WERI-Rb-1 (cell line): ENCODE measurements around the gene TBCCD1.

Experiments used
- DNase-seq: peaks from one replicate; pipeline ENCODE4 v3.0.0-alpha.2; 2020
- H3K27ac ChIP-seq: fragments of 250-450 bp; sonication (Bioruptor Pico); 2 replicates; pipeline ENCODE4 v1.5.1; 2020; ENCODE audit warnings: mild to moderate bottlenecking, moderate library complexity
- H3K27me3 ChIP-seq: fragments of 250-450 bp; sonication (Bioruptor Pico); 2 replicates; pipeline ENCODE4 v1.5.1; 2021; ENCODE audit warnings: mild to moderate bottlenecking, low read depth, moderate library complexity; ENCODE audit not compliant: insufficient read depth, severe bottlenecking
- H3K36me3 ChIP-seq: fragments of 250-450 bp; sonication (Bioruptor Pico); 2 replicates; pipeline ENCODE4 v1.5.1; 2020; ENCODE audit warnings: mild to moderate bottlenecking, moderate library complexity
- H3K4me3 ChIP-seq: 2 replicates; pipeline ENCODE4 v1.5.1; 2011; ENCODE audit warnings: low read depth, mild to moderate bottlenecking, control low read depth, low read length
- H3K9me3 ChIP-seq: fragments of 250-450 bp; sonication (Bioruptor Pico); 2 replicates; pipeline ENCODE4 v1.5.1; 2021; ENCODE audit warnings: mild to moderate bottlenecking, moderate library complexity; ENCODE audit not compliant: severe bottlenecking
- CTCF ChIP-seq: IDR thresholded peaks from 2 replicates; pipeline ENCODE4 v1.5.1; 2011; ENCODE audit warnings: low read depth, mild to moderate bottlenecking, control low read depth, inconsistent platforms, low read length

TBCCD1 gene

GRCh38 chr3:186612721-186613636 is 45.8 kb upstream of the TBCCD1 start, which contains the start of gene AHSG:
TSS of gene AHSG (plus strand) at chr3:186613060. CDS start at chr3:186613142, 82 bp downstream.
- H3K36me3 ChIP-seq = no peaks in the 10 kb centered on the region
- H3K27me3 ChIP-seq = peaks cover 12% of the 10 kb centered on the region
- no peak within 1 kb of the TSS for H3K4me3 ChIP-seq
- H3K9me3 ChIP-seq = no peaks in the 10 kb centered on the region
- no peak within 1 kb of the TSS for H3K27ac ChIP-seq
- TF ChIP-seq CTCF = no peak
- DNase-seq = no peak

GRCh38 chr3:186612065-186612464 is 44.9 kb upstream of the TBCCD1 start:
- H3K9me3 ChIP-seq = no peaks in the 10 kb centered on the region
- DNase-seq = no peak
- no peak overlapping the region for H3K4me3 ChIP-seq
- no peaks in the 10 kb centered on the region for H3K36me3 ChIP-seq
- no peak overlapping the region for H3K27ac ChIP-seq
- TF ChIP-seq CTCF = no peak
- peaks cover 8% of the 10 kb centered on the region for H3K27me3 ChIP-seq

GRCh38 chr3:186609247-186609868 is 42.2 kb upstream of the TBCCD1 start:
- DNase-seq = peak; percentile 43
- Histone ChIP-seq H3K9me3 (no peaks in the 10 kb centered on the region), H3K4me3 (no peak overlapping the region), H3K27ac (no peak overlapping the region), H3K36me3 (no peaks in the 10 kb centered on the region), H3K27me3 (peaks cover 5% of the 10 kb centered on the region)
- TF ChIP-seq CTCF = peak; percentile 52

GRCh38 chr3:186608624-186609215 is 41.6 kb upstream of the TBCCD1 start:
- Histone ChIP-seq H3K4me3 (no peak overlapping the region), H3K27me3 (peaks cover 2% of the 10 kb centered on the region), H3K9me3 (no peaks in the 10 kb centered on the region), H3K36me3 (no peaks in the 10 kb centered on the region), H3K27ac (no peak overlapping the region)
- no peak for TF ChIP-seq CTCF
- DNase-seq = no peak

GRCh38 chr3:186605561-186606545 is 38.7 kb upstream of the TBCCD1 start:
- H3K9me3 ChIP-seq = no peaks in the 10 kb centered on the region
- H3K36me3 ChIP-seq = no peaks in the 10 kb centered on the region
- H3K4me3 ChIP-seq = no peak overlapping the region
- TF ChIP-seq CTCF = no peak
- H3K27ac ChIP-seq = no peak overlapping the region
- peaks cover 2% of the 10 kb centered on the region for H3K27me3 ChIP-seq
- DNase-seq = no peak
